HG02885 (cell line): ENCODE measurements around the gene CAMK2G.
"Not testable (repeated sequence)": the region's sequence is repeated elsewhere in the genome, so short reads cannot be mapped to it uniquely, and the experiment has no call there.

Source experiments
- ATAC-seq: cut with Tn5 transposase; IDR thresholded peaks from one replicate; pipeline ENCODE4 v1.9.1; 2021; ENCODE audit warnings: mild to moderate bottlenecking; ENCODE audit not compliant: unreplicated experiment, poor library complexity

CAMK2G gene

GRCh38 chr10:73799899-73800559, 74.3 kb downstream of the CAMK2G start:
- no peak for ATAC-seq

GRCh38 chr10:73798927-73799560, 75.3 kb downstream of the CAMK2G start:
- no peak for ATAC-seq

GRCh38 chr10:73798087-73798486, 76.3 kb downstream of the CAMK2G start:
- ATAC-seq, result no peak

GRCh38 chr10:73797324-73798025, 76.9 kb downstream of the CAMK2G start:
- no peak for ATAC-seq

- no peak for ATAC-seq
Measured at GRCh38 chr10:73796766-73797165, 77.6 kb downstream of the CAMK2G start.

GRCh38 chr10:73796035-73796434, 78.3 kb downstream of the CAMK2G start:
- ATAC-seq, result not testable (repeated sequence)

GRCh38 chr10:73795491-73795890, 78.9 kb downstream of the CAMK2G start:
- ATAC-seq, result not testable (repeated sequence)

- no peak for ATAC-seq
Measured at GRCh38 chr10:73793456-73793855, 80.9 kb downstream of the CAMK2G start.

- ATAC-seq, result no peak
Measured at GRCh38 chr10:73791871-73792400, 82.4 kb downstream of the CAMK2G start.

GRCh38 chr10:73790886-73791625, 83.3 kb downstream of the CAMK2G start:
- no peak for ATAC-seq

GRCh38 chr10:73789659-73790055, 84.7 kb downstream of the CAMK2G start:
- no peak for ATAC-seq

- no peak for ATAC-seq
Measured at GRCh38 chr10:73788864-73789658, 85.3 kb downstream of the CAMK2G start.

GRCh38 chr10:73787031-73787800, 87.1 kb downstream of the CAMK2G start:
- ATAC-seq, result not testable (repeated sequence)

- ATAC-seq, result no peak
Measured at GRCh38 chr10:73786512-73786885, 87.9 kb downstream of the CAMK2G start.

GRCh38 chr10:73785721-73786511, 88.4 kb downstream of the CAMK2G start:
- peak; percentile 32 for ATAC-seq

- ATAC-seq, result peak; percentile 74
Measured at GRCh38 chr10:73785211-73785720, 89.1 kb downstream of the CAMK2G start, which contains the start of gene ZSWIM8. Gene ZSWIM8, plus strand, starts transcription at chr10:73785606. Its CDS starts 273 bp downstream, at chr10:73785879.

- no peak for ATAC-seq
Measured at GRCh38 chr10:73782749-73783085, 91.6 kb downstream of the CAMK2G start.
